K562 (cell line): ENCODE data around the gene ZNF460. TPM values are rescaled to one million over a fixed set of nuclear protein-coding genes. Genes with fewer than 3 reads are reported as not detected.

ENCODE experiments used
- ADNP ChIP-seq: fragments of 200-800 bp; sonication (Bioruptor generic); IDR thresholded peaks from 2 replicates; pipeline ENCODE4 v1.6.1; 2016; ENCODE audit warnings: missing genetic modification characterization, missing compliant biosample characterization
- E2F6 ChIP-seq, 2 experiments: IDR thresholded peaks; 2 replicates each; pipeline ENCODE4 v1.6.1; 2011; ENCODE audit warnings: borderline replicate concordance in 1 of 2, control low read depth in 1 of 2, low read depth in 1 of 2, low read length in 1 of 2, mild to moderate bottlenecking in 1 of 2, mixed read lengths in 1 of 2, moderate library complexity in 1 of 2; ENCODE audit not compliant: insufficient read depth in 1 of 2, insufficient read length in 1 of 2, poor library complexity in 1 of 2, severe bottlenecking in 1 of 2; ENCODE audit errors: extremely low read depth in 1 of 2
- HNRNPL ChIP-seq: fragments of 200-400 bp; formaldehyde crosslinking; IDR thresholded peaks from 2 replicates; pipeline ENCODE4 v1.6.1; 2017; ENCODE audit warnings: low read depth, mild to moderate bottlenecking, low read length
- KLF1 ChIP-seq: fragments of 450-650 bp; IDR thresholded peaks from 2 replicates; pipeline ENCODE4 v1.6.1; 2016; ENCODE audit warnings: missing genetic modification characterization, missing compliant biosample characterization
- NCOA6 ChIP-seq: fragments of 450-650 bp; IDR thresholded peaks from 2 replicates; pipeline ENCODE4 v1.6.1; 2017; ENCODE audit warnings: mild to moderate bottlenecking
- PHB ChIP-seq: fragments of 250-450 bp; sonication (Bioruptor Pico); IDR thresholded peaks from 2 replicates; pipeline ENCODE4 v1.5.0; 2021
- RFX5 ChIP-seq: IDR thresholded peaks from 2 replicates; pipeline ENCODE4 v1.6.1; 2011; ENCODE audit warnings: low read depth, mild to moderate bottlenecking, improper control_type of control experiment, low read length
- RHOXF2B ChIP-seq: fragments of 250-450 bp; sonication (Bioruptor Pico); conservative IDR thresholded peaks from 2 replicates; pipeline ENCODE4 v1.5.1; 2021
- TAF9B ChIP-seq: fragments of 450-650 bp; IDR thresholded peaks from 2 replicates; pipeline ENCODE4 v1.6.1; 2018; ENCODE audit warnings: mild to moderate bottlenecking; ENCODE audit not compliant: partially characterized antibody
- TRIM24 ChIP-seq, 2 experiments: fragments of 450-650 bp; IDR thresholded peaks; 2 replicates each; pipeline ENCODE4 v1.6.1; 2016
- ZNF239 ChIP-seq: fragments of 250-450 bp; sonication (Bioruptor Pico); IDR thresholded peaks from 2 replicates; pipeline ENCODE4 v1.4.0; 2020; ENCODE audit warnings: mild to moderate bottlenecking
- ZNF280A ChIP-seq: fragments of 450-650 bp; IDR thresholded peaks from 2 replicates; pipeline ENCODE4 v1.6.1; 2018; ENCODE audit warnings: mild to moderate bottlenecking, low read depth; ENCODE audit not compliant: partially characterized antibody
- ZNF77 ChIP-seq: fragments of 250-450 bp; sonication (Bioruptor Pico); IDR thresholded peaks from 2 replicates; pipeline ENCODE4 v1.5.0; 2020
- ZSCAN29 ChIP-seq: fragments of 450-650 bp; IDR thresholded peaks from 2 replicates; pipeline ENCODE4 v1.6.1; 2017
- polyA plus RNA-seq, 8 experiments: library from polyadenylated mRNA; depleted of rRNA in 4 of 8; stranded (reverse) in 5 of 8; unstranded in 3 of 8; fragments of >200 nt; fragmentation: Nextera tagmentation in 2 of 8; fragmentation: Illumina TruSeq in 1 of 8; extraction: Ambion mirVana in 2 of 8; extraction: Trizol in 1 of 8; gene quantifications; 2 replicates each; pipeline versions ENCODE4 v1.2.1 to v1.2.3, GENCODE V29; 2011 to 2014; ENCODE audit warnings: inconsistent platforms in 1 of 8, missing spikeins in 1 of 8
- total RNA-seq, 7 experiments: library from RNA; depleted of rRNA in 6 of 7; stranded (reverse); fragments of >200 nt in 6 of 7; fragmentation: Illumina TruSeq in 2 of 7; extraction: Trizol in 2 of 7; gene quantifications; 2 replicates each; pipeline versions ENCODE4 v1.2.1 to v1.2.3, GENCODE V29; 2011 to 2021; ENCODE audit warnings: low replicate concordance in 1 of 7
- TF ChIP-seq, protein P1 (sequence below): fragments of 250-450 bp; sonication (Bioruptor Pico); IDR thresholded peaks from 2 replicates; pipeline ENCODE4 v1.8.0; 2021; ENCODE audit warnings: mild to moderate bottlenecking, moderate library complexity
- TF ChIP-seq, protein P2 (sequence below): fragments of 450-650 bp; IDR thresholded peaks from one replicate; pipeline ENCODE4 v1.6.1; 2018; ENCODE audit warnings: mild to moderate bottlenecking, moderate library complexity; ENCODE audit not compliant: partially characterized antibody
- TF ChIP-seq, protein P3 (sequence below): fragments of 250-450 bp; sonication (Bioruptor Pico); IDR thresholded peaks from 2 replicates; pipeline ENCODE4 v1.4.0; 2020; ENCODE audit warnings: mild to moderate bottlenecking, moderate library complexity
- TF ChIP-seq, protein P4 (sequence below): fragments of 250-450 bp; sonication (Bioruptor Pico); IDR thresholded peaks from 2 replicates; pipeline ENCODE4 v1.5.0; 2021

The ZNF460 gene
- total and polyA plus RNA-seq, 9 of the 15 experiments (the other 6 are each of a cell fraction or from before 2014, with no cell fraction given): 0.45 to 36.2 (median 16.6) TPM

DNA sequence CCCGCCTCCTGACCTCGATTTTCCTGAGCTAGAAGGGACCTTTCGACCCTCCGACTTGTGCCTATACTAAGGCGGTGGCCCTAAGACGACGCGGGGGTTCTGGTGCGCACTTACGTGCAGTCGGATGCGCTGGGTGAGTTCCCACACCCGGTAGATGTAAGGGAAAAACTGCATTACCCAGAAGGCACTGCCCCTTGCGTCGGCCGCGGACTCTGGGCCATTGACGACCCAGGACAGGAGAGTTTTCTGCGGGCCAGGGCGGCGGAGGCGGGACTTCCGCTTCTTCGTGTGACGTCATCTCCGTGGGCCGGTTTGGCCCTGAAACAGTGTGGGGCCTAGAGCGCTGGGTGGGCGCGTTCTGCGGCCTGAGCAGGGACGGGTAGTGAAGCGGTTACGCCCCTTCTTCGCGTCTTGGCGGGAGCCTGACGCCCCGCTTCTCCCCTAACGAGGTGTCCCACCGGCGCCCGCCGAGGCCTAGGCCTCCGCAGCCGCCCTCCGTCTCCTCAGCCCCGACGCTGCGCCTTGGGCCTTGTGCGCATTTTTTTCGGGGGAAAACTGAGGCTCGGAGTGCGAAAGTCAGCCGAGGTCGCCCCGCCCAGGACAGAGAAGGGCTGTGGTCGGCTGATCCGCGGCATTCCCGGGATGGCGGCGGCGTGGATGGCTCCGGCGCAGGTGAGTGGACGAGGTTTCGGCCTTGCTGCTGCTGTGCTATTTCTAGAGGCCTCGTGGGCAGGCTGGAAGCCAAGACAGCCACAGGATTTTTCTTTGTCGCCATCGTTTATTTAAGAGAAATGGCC lies at the start of gene ZNF460 (continued):
- TF ChIP-seq, protein P1, sequence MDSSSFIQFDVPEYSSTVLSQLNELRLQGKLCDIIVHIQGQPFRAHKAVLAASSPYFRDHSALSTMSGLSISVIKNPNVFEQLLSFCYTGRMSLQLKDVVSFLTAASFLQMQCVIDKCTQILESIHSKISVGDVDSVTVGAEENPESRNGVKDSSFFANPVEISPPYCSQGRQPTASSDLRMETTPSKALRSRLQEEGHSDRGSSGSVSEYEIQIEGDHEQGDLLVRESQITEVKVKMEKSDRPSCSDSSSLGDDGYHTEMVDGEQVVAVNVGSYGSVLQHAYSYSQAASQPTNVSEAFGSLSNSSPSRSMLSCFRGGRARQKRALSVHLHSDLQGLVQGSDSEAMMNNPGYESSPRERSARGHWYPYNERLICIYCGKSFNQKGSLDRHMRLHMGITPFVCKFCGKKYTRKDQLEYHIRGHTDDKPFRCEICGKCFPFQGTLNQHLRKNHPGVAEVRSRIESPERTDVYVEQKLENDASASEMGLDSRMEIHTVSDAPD (CRISPR knock-in tag): no peak
- TF ChIP-seq TRIM24 (IDR thresholded peaks at IDR 0.05): no peak
- TF ChIP-seq ADNP: no peak
- no peak for TF ChIP-seq KLF1 (tag)
- no peak for TF ChIP-seq TAF9B
- no peak for TF ChIP-seq HNRNPL
- TF ChIP-seq RFX5: peak; percentile 40; the same call in 1 of the 2 replicates
- TF ChIP-seq PHB (CRISPR knock-in tag): peak; percentile 52; the same call in 1 of the 2 replicates
- TF ChIP-seq NCOA6: no peak
- TF ChIP-seq ZNF280A: no peak
- no peak for TF ChIP-seq ZNF239 (CRISPR knock-in tag)
- TF ChIP-seq ZSCAN29: no peak
- TF ChIP-seq, protein P2, sequence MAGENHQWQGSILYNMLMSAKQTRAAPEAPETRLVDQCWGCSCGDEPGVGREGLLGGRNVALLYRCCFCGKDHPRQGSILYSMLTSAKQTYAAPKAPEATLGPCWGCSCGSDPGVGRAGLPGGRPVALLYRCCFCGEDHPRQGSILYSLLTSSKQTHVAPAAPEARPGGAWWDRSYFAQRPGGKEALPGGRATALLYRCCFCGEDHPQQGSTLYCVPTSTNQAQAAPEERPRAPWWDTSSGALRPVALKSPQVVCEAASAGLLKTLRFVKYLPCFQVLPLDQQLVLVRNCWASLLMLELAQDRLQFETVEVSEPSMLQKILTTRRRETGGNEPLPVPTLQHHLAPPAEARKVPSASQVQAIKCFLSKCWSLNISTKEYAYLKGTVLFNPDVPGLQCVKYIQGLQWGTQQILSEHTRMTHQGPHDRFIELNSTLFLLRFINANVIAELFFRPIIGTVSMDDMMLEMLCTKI: no peak
- TF ChIP-seq, protein P3, sequence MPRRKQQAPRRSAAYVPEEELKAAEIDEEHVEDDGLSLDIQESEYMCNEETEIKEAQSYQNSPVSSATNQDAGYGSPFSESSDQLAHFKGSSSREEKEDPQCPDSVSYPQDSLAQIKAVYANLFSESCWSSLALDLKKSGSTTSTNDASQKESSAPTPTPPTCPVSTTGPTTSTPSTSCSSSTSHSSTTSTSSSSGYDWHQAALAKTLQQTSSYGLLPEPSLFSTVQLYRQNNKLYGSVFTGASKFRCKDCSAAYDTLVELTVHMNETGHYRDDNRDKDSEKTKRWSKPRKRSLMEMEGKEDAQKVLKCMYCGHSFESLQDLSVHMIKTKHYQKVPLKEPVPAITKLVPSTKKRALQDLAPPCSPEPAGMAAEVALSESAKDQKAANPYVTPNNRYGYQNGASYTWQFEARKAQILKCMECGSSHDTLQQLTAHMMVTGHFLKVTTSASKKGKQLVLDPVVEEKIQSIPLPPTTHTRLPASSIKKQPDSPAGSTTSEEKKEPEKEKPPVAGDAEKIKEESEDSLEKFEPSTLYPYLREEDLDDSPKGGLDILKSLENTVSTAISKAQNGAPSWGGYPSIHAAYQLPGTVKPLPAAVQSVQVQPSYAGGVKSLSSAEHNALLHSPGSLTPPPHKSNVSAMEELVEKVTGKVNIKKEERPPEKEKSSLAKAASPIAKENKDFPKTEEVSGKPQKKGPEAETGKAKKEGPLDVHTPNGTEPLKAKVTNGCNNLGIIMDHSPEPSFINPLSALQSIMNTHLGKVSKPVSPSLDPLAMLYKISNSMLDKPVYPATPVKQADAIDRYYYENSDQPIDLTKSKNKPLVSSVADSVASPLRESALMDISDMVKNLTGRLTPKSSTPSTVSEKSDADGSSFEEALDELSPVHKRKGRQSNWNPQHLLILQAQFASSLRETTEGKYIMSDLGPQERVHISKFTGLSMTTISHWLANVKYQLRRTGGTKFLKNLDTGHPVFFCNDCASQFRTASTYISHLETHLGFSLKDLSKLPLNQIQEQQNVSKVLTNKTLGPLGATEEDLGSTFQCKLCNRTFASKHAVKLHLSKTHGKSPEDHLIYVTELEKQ (CRISPR knock-in tag): no peak
- TF ChIP-seq RHOXF2B (CRISPR knock-in tag): no peak
- TF ChIP-seq ZNF77 (CRISPR knock-in tag): no peak
- TF ChIP-seq E2F6 (IDR thresholded peaks at IDR 0.05; ENCODE audit: borderline replicate concordance in 1 of 2, extremely low read depth in 1 of 2, insufficient read depth in 1 of 2, insufficient read length in 1 of 2, low read depth in 1 of 2, low read length in 1 of 2, poor library complexity in 1 of 2, severe bottlenecking in 1 of 2): no peak
- TF ChIP-seq, protein P4, sequence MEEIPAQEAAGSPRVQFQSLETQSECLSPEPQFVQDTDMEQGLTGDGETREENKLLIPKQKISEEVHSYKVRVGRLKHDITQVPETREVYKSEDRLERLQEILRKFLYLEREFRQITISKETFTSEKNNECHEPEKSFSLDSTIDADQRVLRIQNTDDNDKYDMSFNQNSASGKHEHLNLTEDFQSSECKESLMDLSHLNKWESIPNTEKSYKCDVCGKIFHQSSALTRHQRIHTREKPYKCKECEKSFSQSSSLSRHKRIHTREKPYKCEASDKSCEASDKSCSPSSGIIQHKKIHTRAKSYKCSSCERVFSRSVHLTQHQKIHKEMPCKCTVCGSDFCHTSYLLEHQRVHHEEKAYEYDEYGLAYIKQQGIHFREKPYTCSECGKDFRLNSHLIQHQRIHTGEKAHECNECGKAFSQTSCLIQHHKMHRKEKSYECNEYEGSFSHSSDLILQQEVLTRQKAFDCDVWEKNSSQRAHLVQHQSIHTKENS (CRISPR knock-in tag): no peak
